ENCODE data around the gene CEP85. TPM values are rescaled to one million over a fixed set of nuclear protein-coding genes. Genes with fewer than 3 reads are reported as not detected.

The CEP85 gene
- total RNA-seq, 1 experiment from 2014 or later = 38.6 TPM

DNA sequence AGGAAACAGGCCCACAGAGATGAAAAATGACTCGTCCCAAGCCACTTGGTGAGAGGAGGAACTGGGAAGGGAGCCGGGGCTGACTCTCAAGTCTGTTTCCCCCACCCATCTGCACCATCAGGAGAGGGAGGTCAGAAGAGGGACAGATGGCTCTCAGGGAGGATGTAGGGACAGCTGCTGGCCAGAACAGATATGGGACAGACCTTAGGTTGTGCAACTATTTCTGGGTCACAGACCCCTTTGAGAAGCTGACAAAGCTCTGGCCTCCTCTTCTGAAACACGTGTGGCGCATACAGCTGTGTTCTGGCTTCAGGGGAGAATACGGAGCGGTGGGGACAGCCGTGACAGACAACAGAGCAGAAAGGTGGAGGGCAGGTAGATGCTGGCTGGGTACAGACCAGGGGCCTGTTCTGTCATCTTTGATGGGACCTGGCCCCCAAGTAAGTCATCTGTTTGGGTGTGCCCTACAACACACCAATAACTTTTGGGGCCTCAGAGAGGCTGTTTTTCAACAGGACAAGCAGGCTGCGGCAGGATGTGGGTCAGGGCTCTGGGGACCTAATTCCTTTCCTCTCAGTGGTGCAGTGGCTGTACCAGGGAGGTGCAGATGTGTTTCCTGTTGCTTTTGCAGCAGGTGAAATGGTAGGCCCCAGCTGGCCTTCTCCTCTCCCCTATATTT lies 53.2 kb downstream of the CEP85 start:
- H3K36me3 Mint-ChIP-seq (ENCODE audit: insufficient read depth in 1 of 3, low read depth in 3 of 3) = peaks cover 0 to 11% (median 5%) of the 10 kb centered on the region in 3 experiments; a peak in 3 of 7 replicates
- Histone ChIP-seq H2BK12ac (ENCODE audit: insufficient read length, low read depth, low read length) (no peak overlapping the region), H3K27me3 (ENCODE audit: insufficient read depth, low read length) (no peaks in the 10 kb centered on the region), H2BK120ac (ENCODE audit: low read depth, low read length, poor library complexity, severe bottlenecking) (no peak overlapping the region), H3K56ac (ENCODE audit: insufficient read length, low read depth, low read length) (no peak overlapping the region), H3K9ac (ENCODE audit: extremely low read depth, insufficient read length, low read length) (no peak overlapping the region), H3K79me1 (ENCODE audit: insufficient read depth, low read depth, low read length, poor library complexity, severe bottlenecking) (no peaks in the 10 kb centered on the region), H2AK5ac (ENCODE audit: insufficient read length, low read length) (no peak overlapping the region), H3K4me1 (ENCODE audit: insufficient read depth, low read length) (peaks cover 3% of the 10 kb centered on the region; the same call in 1 of the 2 replicates), H3K27ac (ENCODE audit: insufficient read length, low read depth, low read length) (no peak overlapping the region), H4K5ac (ENCODE audit: insufficient read length, low read depth, low read length) (no peak overlapping the region), H4K20me1 (ENCODE audit: control insufficient read depth, insufficient read depth, insufficient read length) (no peaks in the 10 kb centered on the region), H3K23me2 (ENCODE audit: insufficient read length, low read depth, low read length, poor library complexity, severe bottlenecking) (no peaks in the 10 kb centered on the region), H2AFZ (ENCODE audit: low read length) (no peak overlapping the region), H3K9me3 (ENCODE audit: control insufficient read depth, low read depth, low read length) (no peaks in the 10 kb centered on the region), H4K91ac (ENCODE audit: insufficient read length, low read depth, low read length) (no peak overlapping the region), H2BK20ac (ENCODE audit: low read depth, low read length, poor library complexity, severe bottlenecking) (no peak overlapping the region), H3K4me2 (ENCODE audit: insufficient read depth, insufficient read length, low read length) (no peak overlapping the region), H4K8ac (replicated peaks; ENCODE audit: insufficient read length, low read depth, low read length) (no peak overlapping the region), H2BK5ac (ENCODE audit: insufficient read length, low read length) (no peak overlapping the region), H3K23ac (ENCODE audit: insufficient read length, low read depth, low read length) (no peak overlapping the region), H3K4ac (ENCODE audit: low read depth, low read length) (no peak overlapping the region), H3K14ac (ENCODE audit: insufficient read depth, low read length) (no peak overlapping the region), H2BK15ac (ENCODE audit: low read depth, low read length) (no peak overlapping the region), H3T11ph (ENCODE audit: low read length) (no peak overlapping the region), H3K79me2 (ENCODE audit: insufficient read depth, low read length) (no peaks in the 10 kb centered on the region), H3K18ac (ENCODE audit: insufficient read length, low read depth, low read length) (no peak overlapping the region)
- no CpG with 5 or more reads among the region's 8 CpGs for WGBS (ENCODE audit: extremely low coverage, insufficient read length, low lambda C conversion rate)
- H3K9me3 Mint-ChIP-seq = no peaks in the 10 kb centered on the region; a peak in 1 of 5 replicates
- no peaks in the 10 kb centered on the region; the same call in 1 of the 2 replicates for H3K27me3 Mint-ChIP-seq (ENCODE audit: low read depth)
- peak overlapping the region in 1 of 3 experiments; percentile 70; a peak in 1 of 7 replicates for H3K27ac Mint-ChIP-seq
- H3K4me1 Mint-ChIP-seq = peaks cover 40 to 53% of the 10 kb centered on the region in 2 experiments
- no peak overlapping the region for H3K4me3 Mint-ChIP-seq
- TF ChIP-seq, protein P1, sequence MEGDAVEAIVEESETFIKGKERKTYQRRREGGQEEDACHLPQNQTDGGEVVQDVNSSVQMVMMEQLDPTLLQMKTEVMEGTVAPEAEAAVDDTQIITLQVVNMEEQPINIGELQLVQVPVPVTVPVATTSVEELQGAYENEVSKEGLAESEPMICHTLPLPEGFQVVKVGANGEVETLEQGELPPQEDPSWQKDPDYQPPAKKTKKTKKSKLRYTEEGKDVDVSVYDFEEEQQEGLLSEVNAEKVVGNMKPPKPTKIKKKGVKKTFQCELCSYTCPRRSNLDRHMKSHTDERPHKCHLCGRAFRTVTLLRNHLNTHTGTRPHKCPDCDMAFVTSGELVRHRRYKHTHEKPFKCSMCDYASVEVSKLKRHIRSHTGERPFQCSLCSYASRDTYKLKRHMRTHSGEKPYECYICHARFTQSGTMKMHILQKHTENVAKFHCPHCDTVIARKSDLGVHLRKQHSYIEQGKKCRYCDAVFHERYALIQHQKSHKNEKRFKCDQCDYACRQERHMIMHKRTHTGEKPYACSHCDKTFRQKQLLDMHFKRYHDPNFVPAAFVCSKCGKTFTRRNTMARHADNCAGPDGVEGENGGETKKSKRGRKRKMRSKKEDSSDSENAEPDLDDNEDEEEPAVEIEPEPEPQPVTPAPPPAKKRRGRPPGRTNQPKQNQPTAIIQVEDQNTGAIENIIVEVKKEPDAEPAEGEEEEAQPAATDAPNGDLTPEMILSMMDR (conservative IDR thresholded peaks at IDR 0.05) = no peak
- peak; percentile 24 for DNase-seq
